OCI-LY1 (cell line): ENCODE results near the gene ZNF438.

Source experiments
- H2AFZ ChIP-seq: fragments of 200-600 bp; sonication (generic), shearing (Covaris generic); 2 replicates; pipeline ENCODE4 v1.6.0; 2014; ENCODE audit warnings: antibody characterized with exemption, mild to moderate bottlenecking, low read length
- H3F3A ChIP-seq: fragments of 200-600 bp; sonication (generic), shearing (Covaris generic); 2 replicates; pipeline ENCODE4 v1.6.0; 2014; ENCODE audit warnings: mild to moderate bottlenecking, antibody characterized with exemption, low read length, moderate library complexity; ENCODE audit not compliant: insufficient read depth
- H3K27ac ChIP-seq: fragments of 200-600 bp; sonication (generic); 2 replicates; pipeline ENCODE4 v1.5.1; 2014; ENCODE audit warnings: low read length, mixed run types, mild to moderate bottlenecking, low read depth; ENCODE audit not compliant: poor library complexity, severe bottlenecking
- H3K27me3 ChIP-seq: fragments of 200-600 bp; sonication (generic); 2 replicates; pipeline ENCODE4 v1.6.0; 2014; ENCODE audit warnings: antibody characterized with exemption, mild to moderate bottlenecking, low read length, moderate library complexity; ENCODE audit not compliant: insufficient read depth
- H3K36me3 ChIP-seq: fragments of 200-600 bp; sonication (generic); 2 replicates; pipeline ENCODE4 v1.6.1; 2014; ENCODE audit warnings: mild to moderate bottlenecking, antibody characterized with exemption, low read length, moderate library complexity, mixed read lengths; ENCODE audit not compliant: insufficient read depth
- H3K4me1 ChIP-seq: fragments of 200-600 bp; sonication (generic); 2 replicates; pipeline ENCODE4 v1.5.1; 2014; ENCODE audit warnings: mild to moderate bottlenecking, low read length, moderate library complexity; ENCODE audit not compliant: insufficient read depth, severe bottlenecking
- H3K4me2 ChIP-seq: fragments of 200-600 bp; sonication (generic), shearing (Covaris generic); 2 replicates; pipeline ENCODE4 v1.6.1; 2014; ENCODE audit warnings: low read length
- H3K4me3 ChIP-seq: fragments of 200-600 bp; sonication (generic); 2 replicates; pipeline ENCODE4 v1.5.1; 2014; ENCODE audit warnings: low read length, low read depth, mild to moderate bottlenecking, mixed read lengths; ENCODE audit not compliant: poor library complexity, severe bottlenecking
- H3K79me2 ChIP-seq: fragments of 200-600 bp; shearing (Covaris generic); 2 replicates; pipeline ENCODE4 v1.6.1; 2016; ENCODE audit warnings: mixed run types, low read length, mixed read lengths; ENCODE audit not compliant: insufficient read depth
- H3K9ac ChIP-seq: fragments of 200-600 bp; sonication (generic), shearing (Covaris generic); 2 replicates; pipeline ENCODE4 v1.6.1; 2014; ENCODE audit warnings: mild to moderate bottlenecking, low read length, mixed read lengths
- H3K9me2 ChIP-seq: fragments of 200-600 bp; sonication (generic), shearing (Covaris generic); 2 replicates; pipeline ENCODE4 v1.6.1; 2014; ENCODE audit warnings: low read depth, mild to moderate bottlenecking, low read length, mixed read lengths
- H3K9me3 ChIP-seq: fragments of 200-600 bp; shearing (Covaris generic); 2 replicates; pipeline ENCODE4 v1.6.1; 2014; ENCODE audit warnings: low read length, mixed read lengths
- H4K20me1 ChIP-seq: fragments of 200-600 bp; sonication (generic), shearing (Covaris generic); 2 replicates; pipeline ENCODE4 v1.6.0; 2016; ENCODE audit warnings: mild to moderate bottlenecking, low read length; ENCODE audit not compliant: insufficient read depth
- EZH2 ChIP-seq: fragments of 200-600 bp; sonication (generic), shearing (Covaris generic); IDR thresholded peaks from 2 replicates; pipeline ENCODE4 v1.8.0; 2017; ENCODE audit warnings: borderline replicate concordance, mixed run types, mild to moderate bottlenecking, antibody characterized with exemption, low read length, moderate library complexity, mixed read lengths
- TF ChIP-seq, protein P1 (sequence below): fragments of 200-600 bp; sonication (generic), shearing (Covaris generic); IDR thresholded peaks from 2 replicates; pipeline ENCODE4 v1.5.1; 2017; ENCODE audit warnings: mild to moderate bottlenecking, antibody characterized with exemption, low read length, moderate library complexity, mixed read lengths

Gene ZNF438

DNA sequence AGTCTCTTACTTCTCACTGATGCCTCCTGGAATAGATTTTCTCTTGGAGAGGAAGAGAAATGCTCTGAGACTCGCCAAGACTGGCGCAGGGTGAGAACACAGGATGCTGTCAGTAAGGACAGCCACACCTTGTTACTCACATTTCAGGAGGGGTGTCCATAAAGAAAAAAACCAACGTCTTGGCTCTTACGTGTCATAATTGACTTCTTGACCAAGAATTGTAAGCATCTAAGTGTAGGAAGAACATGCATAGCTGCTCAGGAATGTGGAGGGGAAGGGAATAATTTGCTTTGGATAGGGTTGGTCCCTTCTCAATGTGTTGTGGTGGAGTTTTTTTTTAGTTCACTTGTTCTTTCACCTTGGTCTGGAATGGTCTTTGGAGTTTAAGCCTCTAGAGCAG is 43.8 kb upstream of the ZNF438 start:
- Histone ChIP-seq H3K79me2 (no peaks in the 10 kb centered on the region), H3K27me3 (no peaks in the 10 kb centered on the region), H3K9me2 (no peaks in the 10 kb centered on the region), H3K9me3 (no peaks in the 10 kb centered on the region), H3K4me3 (no peak overlapping the region), H4K20me1 (no peaks in the 10 kb centered on the region), H3K4me2 (no peak overlapping the region), H3K36me3 (no peaks in the 10 kb centered on the region), H3F3A (no peaks in the 10 kb centered on the region), H2AFZ (no peak overlapping the region), H3K4me1 (no peaks in the 10 kb centered on the region), H3K27ac (no peak overlapping the region), H3K9ac (no peak overlapping the region)
- TF ChIP-seq EZH2 = no peak
- TF ChIP-seq, protein P1, sequence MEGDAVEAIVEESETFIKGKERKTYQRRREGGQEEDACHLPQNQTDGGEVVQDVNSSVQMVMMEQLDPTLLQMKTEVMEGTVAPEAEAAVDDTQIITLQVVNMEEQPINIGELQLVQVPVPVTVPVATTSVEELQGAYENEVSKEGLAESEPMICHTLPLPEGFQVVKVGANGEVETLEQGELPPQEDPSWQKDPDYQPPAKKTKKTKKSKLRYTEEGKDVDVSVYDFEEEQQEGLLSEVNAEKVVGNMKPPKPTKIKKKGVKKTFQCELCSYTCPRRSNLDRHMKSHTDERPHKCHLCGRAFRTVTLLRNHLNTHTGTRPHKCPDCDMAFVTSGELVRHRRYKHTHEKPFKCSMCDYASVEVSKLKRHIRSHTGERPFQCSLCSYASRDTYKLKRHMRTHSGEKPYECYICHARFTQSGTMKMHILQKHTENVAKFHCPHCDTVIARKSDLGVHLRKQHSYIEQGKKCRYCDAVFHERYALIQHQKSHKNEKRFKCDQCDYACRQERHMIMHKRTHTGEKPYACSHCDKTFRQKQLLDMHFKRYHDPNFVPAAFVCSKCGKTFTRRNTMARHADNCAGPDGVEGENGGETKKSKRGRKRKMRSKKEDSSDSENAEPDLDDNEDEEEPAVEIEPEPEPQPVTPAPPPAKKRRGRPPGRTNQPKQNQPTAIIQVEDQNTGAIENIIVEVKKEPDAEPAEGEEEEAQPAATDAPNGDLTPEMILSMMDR = no peak

DNA sequence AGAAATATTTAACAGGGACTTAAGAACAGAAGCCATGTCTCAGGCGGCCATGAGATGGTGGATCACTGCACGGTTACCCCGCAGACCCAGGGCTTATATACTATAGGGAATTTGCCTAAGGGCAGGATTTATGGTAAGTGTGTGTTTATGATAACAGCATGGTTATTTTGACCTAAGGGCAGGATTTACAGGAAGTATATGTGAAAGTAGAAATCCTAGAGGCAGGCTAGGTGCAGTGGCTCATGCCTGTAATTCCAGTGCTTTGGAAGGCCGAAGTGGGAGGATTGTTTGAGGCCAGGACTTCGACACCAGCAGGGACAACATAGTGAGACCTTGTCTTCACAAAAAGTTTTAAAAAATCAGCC is 43.0 kb upstream of the ZNF438 start:
- H3K36me3 ChIP-seq = no peaks in the 10 kb centered on the region
- no peaks in the 10 kb centered on the region for H4K20me1 ChIP-seq
- no peaks in the 10 kb centered on the region for H3K4me1 ChIP-seq
- no peaks in the 10 kb centered on the region for H3K79me2 ChIP-seq
- TF ChIP-seq, protein P1 = no peak
- no peak for TF ChIP-seq EZH2
- no peaks in the 10 kb centered on the region for H3K27me3 ChIP-seq
- H3F3A ChIP-seq = no peaks in the 10 kb centered on the region
- no peaks in the 10 kb centered on the region for H3K9me3 ChIP-seq
- no peak overlapping the region for H3K4me2 ChIP-seq
- no peak overlapping the region for H3K27ac ChIP-seq
- H3K4me3 ChIP-seq = no peak overlapping the region
- H2AFZ ChIP-seq = no peak overlapping the region
- no peaks in the 10 kb centered on the region for H3K9me2 ChIP-seq
- H3K9ac ChIP-seq = no peak overlapping the region

DNA sequence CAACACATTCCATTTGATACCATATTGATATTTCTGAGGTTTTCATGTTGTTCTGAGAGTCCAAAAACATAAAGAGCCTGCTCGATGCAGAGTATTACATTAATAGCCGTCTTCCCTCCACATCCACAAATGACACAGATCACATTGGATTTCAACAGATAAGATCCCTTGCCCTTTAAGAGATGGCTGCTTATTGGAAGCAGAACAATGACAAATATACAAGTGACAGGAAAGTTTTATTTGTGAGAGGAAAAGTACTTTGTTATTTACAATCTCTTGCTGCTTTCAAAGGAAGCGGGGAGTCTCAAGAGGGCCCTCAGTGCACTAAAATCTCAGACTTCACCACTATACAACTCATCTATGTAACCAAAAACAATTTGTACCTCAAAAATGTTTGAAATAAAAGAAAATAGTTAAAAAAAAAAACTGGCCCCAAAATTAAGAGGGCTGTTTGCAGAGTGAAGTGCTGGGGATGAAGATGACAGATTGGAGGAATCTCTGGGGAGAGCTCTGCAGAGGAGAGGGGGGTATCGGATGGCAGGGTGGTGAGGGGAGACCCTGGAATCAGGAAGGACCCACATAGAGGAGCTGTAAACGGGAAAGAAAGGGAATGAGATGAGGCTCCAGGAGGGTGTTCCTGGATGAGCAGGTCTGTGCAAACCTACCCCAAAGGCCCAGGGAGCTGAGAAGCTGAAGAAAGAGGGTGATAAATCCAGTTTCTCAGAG is 42.5 kb upstream of the ZNF438 start:
- Histone ChIP-seq H4K20me1 (no peaks in the 10 kb centered on the region), H3K4me2 (no peak overlapping the region), H3K79me2 (no peaks in the 10 kb centered on the region), H3K9ac (no peak overlapping the region), H3K27ac (no peak overlapping the region), H3K9me3 (no peaks in the 10 kb centered on the region), H3K27me3 (no peaks in the 10 kb centered on the region), H3K9me2 (no peaks in the 10 kb centered on the region), H3F3A (no peaks in the 10 kb centered on the region), H2AFZ (no peak overlapping the region), H3K36me3 (no peaks in the 10 kb centered on the region), H3K4me3 (no peak overlapping the region), H3K4me1 (no peaks in the 10 kb centered on the region)
- no peak for TF ChIP-seq EZH2
- TF ChIP-seq, protein P1 = no peak
